Muscle layer of duodenum (tissue), 2 donors: ENCODE data around the gene CD93.

Experiments
- H3K27ac ChIP-seq: one replicate; pipeline ENCODE4 v1.7.0; 2013; ENCODE audit warnings: mild to moderate bottlenecking, low read length
- H3K27me3 ChIP-seq: one replicate; pipeline ENCODE4 v1.7.0; 2013; ENCODE audit warnings: low read depth, mild to moderate bottlenecking, control low read depth, low read length
- H3K36me3 ChIP-seq, 2 donors: one replicate each; pipeline ENCODE4 v1.7.0; 2013; ENCODE audit warnings: low read length in 2 of 2, control low read depth in 1 of 2, mild to moderate bottlenecking in 1 of 2; ENCODE audit not compliant: insufficient read depth in 2 of 2, control insufficient read depth in 1 of 2
- H3K4me1 ChIP-seq, 2 donors: one replicate each; pipeline ENCODE4 v1.7.0; 2013; ENCODE audit warnings: low read length in 2 of 2, mild to moderate bottlenecking in 2 of 2, control low read depth in 1 of 2, moderate library complexity in 1 of 2; ENCODE audit not compliant: insufficient read depth in 2 of 2, control insufficient read depth in 1 of 2
- H3K4me3 ChIP-seq, 2 donors: one replicate each; pipeline ENCODE4 v1.7.0; 2013; ENCODE audit warnings: low read length in 2 of 2, low read depth in 1 of 2, mild to moderate bottlenecking in 1 of 2
- H3K9me3 ChIP-seq, 2 donors: one replicate each; pipeline ENCODE4 v1.7.0; 2013; ENCODE audit warnings: low read length in 2 of 2, control low read depth in 1 of 2, mild to moderate bottlenecking in 1 of 2; ENCODE audit not compliant: control insufficient read depth in 1 of 2
- donor health status: healthy.

Gene CD93

DNA sequence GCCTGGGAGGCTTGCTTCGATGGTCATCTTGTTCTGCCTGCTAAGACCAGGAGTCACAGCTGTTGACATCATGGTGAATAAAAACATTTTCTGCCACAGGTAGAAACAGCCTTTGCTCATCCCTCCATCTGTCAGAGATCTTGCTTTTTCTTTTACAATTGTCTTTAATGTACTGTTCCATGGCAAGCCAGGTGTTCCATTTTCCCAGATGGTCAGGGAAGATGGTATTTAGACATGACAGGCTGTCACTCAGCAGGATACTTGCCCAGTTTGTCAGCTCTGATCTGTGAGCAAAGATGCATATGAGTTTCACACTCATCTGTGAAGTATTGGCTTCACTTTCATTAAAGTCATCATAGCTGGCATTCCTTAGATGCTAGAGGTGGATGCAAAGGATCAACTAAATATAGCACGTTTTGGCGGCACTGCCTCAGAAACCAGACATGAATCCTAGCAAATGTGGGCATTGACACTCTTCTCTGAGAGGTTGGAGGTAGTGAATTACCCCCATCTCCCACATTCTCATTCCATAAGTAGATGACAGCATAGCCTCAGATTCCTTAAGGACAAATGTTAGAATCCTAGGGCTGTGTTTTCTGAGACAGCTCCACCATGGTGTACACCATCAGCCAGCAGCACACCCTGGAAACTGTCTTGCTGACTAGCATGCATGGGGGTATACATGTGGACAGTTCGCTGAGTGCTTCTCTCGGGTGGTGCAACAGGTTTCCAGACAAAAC is 46.8 kb downstream of the CD93 start:
- H3K27ac ChIP-seq: no peak overlapping the region
- peaks cover 14% of the 10 kb centered on the region for H3K27me3 ChIP-seq
- peaks cover 0 to 5% of the 10 kb centered on the region in 2 donors for H3K4me1 ChIP-seq
- H3K36me3 ChIP-seq: no peaks in the 10 kb centered on the region
- H3K9me3 ChIP-seq: no peaks in the 10 kb centered on the region
- no peak overlapping the region for H3K4me3 ChIP-seq

DNA sequence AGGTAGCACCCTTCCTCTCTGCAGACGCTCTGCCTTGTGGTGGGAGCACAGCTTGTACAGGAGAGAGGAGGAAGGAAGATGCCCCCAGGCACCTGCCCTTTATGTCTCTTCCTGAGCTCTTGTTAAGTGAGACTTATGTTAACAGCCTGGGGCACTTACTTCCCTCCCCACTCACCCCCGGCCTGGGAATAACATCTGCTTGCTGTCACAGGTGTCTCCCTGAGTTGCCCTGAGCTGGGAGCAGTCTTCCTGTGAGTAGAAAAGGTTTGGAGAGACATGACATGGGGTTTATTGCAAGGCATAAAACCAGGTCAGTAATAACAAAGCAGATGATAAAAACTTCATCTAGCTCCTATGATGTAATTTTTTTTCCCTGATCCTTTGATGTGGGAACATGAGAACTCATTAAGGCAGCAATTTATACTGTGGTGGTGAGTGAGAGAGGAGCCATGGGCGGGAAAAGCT is 49.1 kb downstream of the CD93 start:
- H3K4me3 ChIP-seq: no peak overlapping the region
- H3K36me3 ChIP-seq: no peaks in the 10 kb centered on the region
- peaks cover 17% of the 10 kb centered on the region for H3K27me3 ChIP-seq
- no peaks in the 10 kb centered on the region for H3K9me3 ChIP-seq
- peaks cover 0 to 5% of the 10 kb centered on the region in 2 donors for H3K4me1 ChIP-seq
- no peak overlapping the region for H3K27ac ChIP-seq

DNA sequence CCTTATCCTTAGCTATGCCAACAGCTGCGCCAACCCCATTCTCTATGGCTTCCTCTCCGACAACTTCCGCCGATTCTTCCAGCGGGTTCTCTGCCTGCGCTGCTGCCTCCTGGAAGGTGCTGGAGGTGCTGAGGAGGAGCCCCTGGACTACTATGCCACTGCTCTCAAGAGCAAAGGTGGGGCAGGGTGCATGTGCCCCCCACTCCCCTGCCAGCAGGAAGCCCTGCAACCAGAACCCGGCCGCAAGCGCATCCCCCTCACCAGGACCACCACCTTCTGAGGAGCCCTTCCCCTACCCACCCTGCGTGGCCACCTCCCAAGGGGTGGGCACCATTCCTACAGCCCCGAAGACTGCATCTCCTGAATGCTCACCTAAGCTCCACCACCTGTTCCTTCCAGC is 49.8 kb downstream of the CD93 start:
- Histone ChIP-seq H3K27ac (no peak overlapping the region), H3K9me3 (no peaks in the 10 kb centered on the region), H3K27me3 (peaks cover 17% of the 10 kb centered on the region), H3K4me1 (peaks cover 0 to 5% of the 10 kb centered on the region in 2 donors), H3K4me3 (no peak overlapping the region), H3K36me3 (no peaks in the 10 kb centered on the region)

DNA sequence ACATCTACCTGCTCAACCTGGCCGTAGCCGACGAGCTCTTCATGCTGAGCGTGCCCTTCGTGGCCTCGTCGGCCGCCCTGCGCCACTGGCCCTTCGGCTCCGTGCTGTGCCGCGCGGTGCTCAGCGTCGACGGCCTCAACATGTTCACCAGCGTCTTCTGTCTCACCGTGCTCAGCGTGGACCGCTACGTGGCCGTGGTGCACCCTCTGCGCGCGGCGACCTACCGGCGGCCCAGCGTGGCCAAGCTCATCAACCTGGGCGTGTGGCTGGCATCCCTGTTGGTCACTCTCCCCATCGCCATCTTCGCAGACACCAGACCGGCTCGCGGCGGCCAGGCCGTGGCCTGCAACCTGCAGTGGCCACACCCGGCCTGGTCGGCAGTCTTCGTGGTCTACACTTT is 50.4 kb downstream of the CD93 start:
- no peaks in the 10 kb centered on the region for H3K9me3 ChIP-seq
- peaks cover 0 to 5% of the 10 kb centered on the region in 2 donors for H3K4me1 ChIP-seq
- H3K27ac ChIP-seq: no peak overlapping the region
- H3K4me3 ChIP-seq: no peak overlapping the region
- H3K27me3 ChIP-seq: peaks cover 17% of the 10 kb centered on the region
- H3K36me3 ChIP-seq: no peaks in the 10 kb centered on the region

DNA sequence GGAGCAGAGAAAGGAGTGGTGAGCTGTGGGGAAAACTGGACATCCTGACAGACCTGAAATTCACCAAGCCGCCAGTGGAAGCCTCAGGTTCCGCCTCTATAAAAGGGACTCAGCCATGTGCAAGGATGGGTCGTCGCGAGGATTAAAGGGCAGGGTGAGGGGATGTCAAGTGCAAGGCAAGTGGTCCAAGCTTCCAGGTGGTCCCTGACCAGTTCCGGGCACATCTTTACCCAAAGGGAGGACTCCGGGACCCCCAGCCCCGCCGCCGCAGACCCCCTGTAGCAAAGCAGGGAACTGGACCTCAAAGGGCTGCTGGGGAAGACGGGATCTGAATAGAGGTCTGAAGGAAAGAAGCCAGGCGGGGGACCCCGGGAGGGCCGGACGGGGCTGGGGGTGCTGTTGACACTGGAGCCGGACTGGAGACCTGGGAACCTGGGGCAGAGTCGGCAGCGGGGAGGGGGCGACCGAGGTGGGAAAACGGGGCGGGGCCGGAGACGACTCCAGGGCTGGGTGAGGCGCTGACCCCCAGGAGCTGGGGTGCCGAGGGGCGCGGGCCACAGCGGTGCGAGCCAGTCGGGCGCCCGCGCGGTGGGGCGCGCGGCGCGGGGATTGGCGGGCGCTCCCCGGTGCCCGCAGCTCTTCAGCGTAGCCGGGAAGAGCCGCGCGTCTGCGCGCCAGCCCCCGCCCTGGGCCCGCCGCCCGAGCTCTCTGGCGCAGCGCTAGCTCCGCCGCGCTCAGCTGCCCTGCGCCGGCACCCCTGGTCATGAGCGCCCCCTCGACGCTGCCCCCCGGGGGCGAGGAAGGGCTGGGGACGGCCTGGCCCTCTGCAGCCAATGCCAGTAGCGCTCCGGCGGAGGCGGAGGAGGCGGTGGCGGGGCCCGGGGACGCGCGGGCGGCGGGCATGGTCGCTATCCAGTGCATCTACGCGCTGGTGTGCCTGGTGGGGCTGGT is 51.1 kb downstream of the CD93 start, which contains the start of gene SSTR4:
SSTR4 (plus strand) TSS at position 592 of the 951 bp plus-strand sequence; CDS start at position 764, 172 bp downstream.
- H3K4me1 ChIP-seq: peaks cover 0 to 4% of the 10 kb centered on the region in 2 donors
- H3K27ac ChIP-seq: no peak within 1 kb of the TSS
- H3K36me3 ChIP-seq: no peaks in the 10 kb centered on the region
- no peaks in the 10 kb centered on the region for H3K9me3 ChIP-seq
- H3K27me3 ChIP-seq: peaks cover 17% of the 10 kb centered on the region
- no peak within 1 kb of the TSS for H3K4me3 ChIP-seq

DNA sequence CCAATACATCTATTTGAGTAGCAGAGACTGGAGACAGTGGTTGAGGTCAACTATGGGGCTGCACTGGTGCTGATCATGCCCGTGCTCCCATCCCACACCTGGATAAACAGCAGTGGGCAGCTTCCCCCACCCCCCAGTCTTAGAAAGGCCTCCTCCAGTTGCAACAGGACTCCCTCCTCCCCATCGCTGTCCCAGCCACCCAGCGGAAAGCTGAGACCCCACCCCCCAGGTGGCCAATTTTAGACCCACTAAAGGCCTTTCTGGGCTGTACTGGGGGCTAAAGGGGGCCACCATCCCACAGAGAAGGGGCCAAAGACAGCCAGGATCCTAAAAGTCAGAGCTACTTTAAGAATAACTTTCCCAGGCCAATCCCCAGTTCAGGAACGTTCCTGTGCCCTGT is 52.2 kb downstream of the CD93 start:
- Histone ChIP-seq H3K9me3 (no peaks in the 10 kb centered on the region), H3K27me3 (peaks cover 17% of the 10 kb centered on the region), H3K4me3 (no peak overlapping the region), H3K27ac (no peak overlapping the region), H3K36me3 (no peaks in the 10 kb centered on the region), H3K4me1 (no peaks in the 10 kb centered on the region)

DNA sequence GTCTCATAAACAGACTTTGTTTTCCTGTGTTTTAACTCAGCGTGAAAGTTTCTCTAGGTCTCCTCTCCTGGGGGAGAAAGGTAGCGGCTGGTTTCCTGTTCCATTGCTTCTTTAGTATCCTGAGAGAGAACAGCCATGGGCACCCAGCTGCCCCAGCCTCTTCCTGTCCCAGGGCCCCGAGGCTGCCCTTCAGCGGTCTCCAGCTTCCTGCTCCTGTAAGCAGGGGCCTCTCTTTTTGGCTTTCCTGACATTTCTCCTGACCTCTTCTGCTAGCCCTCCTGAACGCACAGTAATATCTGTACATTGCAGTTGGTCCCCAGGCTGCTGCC is 53.4 kb downstream of the CD93 start:
- peaks cover 12% of the 10 kb centered on the region for H3K27me3 ChIP-seq
- H3K4me3 ChIP-seq: no peak overlapping the region
- no peak overlapping the region for H3K27ac ChIP-seq
- H3K36me3 ChIP-seq: no peaks in the 10 kb centered on the region
- H3K4me1 ChIP-seq: no peaks in the 10 kb centered on the region
- no peaks in the 10 kb centered on the region for H3K9me3 ChIP-seq

DNA sequence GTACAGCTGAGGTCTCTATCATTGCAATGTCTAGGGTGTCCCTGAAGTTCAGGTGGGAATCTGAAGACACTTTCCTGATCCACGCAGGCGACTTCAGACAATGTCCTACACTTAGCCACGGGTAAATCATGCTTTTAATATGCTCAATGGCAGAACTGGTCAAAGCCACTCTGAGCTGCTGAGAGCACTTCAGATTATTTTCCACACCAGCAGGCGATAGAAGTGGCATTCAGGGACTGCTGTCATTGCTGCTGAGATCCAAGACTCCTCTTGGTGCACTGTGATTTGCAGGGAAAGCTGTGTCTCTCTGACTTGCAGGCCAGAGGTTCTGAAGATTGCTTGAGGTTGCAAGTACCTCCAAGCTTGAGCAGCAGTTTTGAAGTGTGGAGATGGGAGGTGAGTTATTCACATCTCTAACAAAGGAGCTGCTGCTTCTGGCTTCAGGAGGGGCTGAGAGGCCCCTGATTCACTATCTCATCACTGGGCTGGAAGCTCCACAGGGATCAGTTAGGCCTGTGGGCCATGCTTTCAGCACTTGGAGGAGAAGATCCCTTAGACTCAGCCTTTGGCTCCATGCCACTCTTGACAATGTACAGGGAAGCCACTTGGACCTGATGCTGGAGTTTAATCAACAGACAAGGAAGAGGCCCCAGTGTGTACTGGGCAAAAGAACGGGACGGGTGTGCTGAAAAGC is 53.9 kb downstream of the CD93 start:
- Histone ChIP-seq H3K9me3 (no peaks in the 10 kb centered on the region), H3K27me3 (peaks cover 12% of the 10 kb centered on the region), H3K4me1 (no peaks in the 10 kb centered on the region), H3K36me3 (no peaks in the 10 kb centered on the region), H3K27ac (no peak overlapping the region), H3K4me3 (no peak overlapping the region)

DNA sequence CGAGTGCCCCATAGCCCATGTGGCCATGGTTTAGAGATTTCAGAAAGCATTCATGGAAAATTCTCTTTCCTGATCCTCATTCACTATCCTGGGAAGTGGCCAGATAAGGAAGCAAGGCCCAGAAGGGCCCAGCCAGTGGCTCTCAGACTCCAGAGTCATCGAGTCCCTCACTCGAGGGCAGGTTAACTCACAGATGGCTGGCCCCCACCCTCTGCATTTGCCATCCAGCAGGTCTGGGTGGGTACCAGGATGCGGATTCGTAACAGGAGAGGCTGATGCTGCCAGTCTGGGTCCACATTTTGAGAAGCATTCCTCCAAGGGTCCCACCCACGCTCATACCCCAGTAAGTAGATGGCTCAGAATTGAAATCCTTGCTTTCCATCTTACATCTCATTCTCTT is 54.8 kb downstream of the CD93 start:
- Histone ChIP-seq H3K9me3 (no peaks in the 10 kb centered on the region), H3K36me3 (no peaks in the 10 kb centered on the region), H3K4me3 (no peak overlapping the region), H3K27ac (no peak overlapping the region), H3K4me1 (no peaks in the 10 kb centered on the region), H3K27me3 (peaks cover 8% of the 10 kb centered on the region)
